GM18951 (cell line): ENCODE measurements around the gene NOTCH4.

Experiments
- POLR2A ChIP-seq: IDR thresholded peaks from 4 replicates; pipeline ENCODE4 v1.6.1; 2011; ENCODE audit warnings: mild to moderate bottlenecking; ENCODE audit not compliant: insufficient read length, insufficient read depth; ENCODE audit errors: extremely low read depth
- in situ Hi-C: fragments of 300-500 bp; cut with MboI; formaldehyde crosslinking; loops from one replicate; pipeline ENCODE4 v1.12.0; 2022; ENCODE audit warnings: low sequenced_read_pairs, mixed read lengths, inconsistent platforms; ENCODE audit not compliant: unreplicated experiment

The NOTCH4 gene

GRCh38 chr6:32163559-32164258, 60.2 kb downstream of the NOTCH4 start:
- in situ Hi-C loops, result no loop called here
- no peak for TF ChIP-seq POLR2A

DNA sequence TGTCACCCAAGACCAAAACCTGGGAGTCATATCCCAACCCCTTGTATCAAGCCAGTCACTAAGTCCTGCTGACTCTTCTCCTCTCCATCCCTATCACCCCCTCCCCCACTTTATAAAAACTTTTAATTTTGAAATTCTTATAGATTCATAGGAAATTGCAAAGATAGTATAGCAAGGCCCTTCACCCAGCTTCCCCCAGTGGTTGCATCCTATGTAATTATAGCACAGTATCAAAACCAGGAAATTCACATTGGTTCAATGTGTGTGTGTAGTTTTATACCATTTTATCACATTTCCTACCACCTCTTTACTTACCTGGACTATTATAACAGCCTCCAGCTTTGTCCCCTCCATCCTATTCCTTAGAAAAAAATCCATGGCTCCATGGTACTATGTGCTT, 65.8 kb downstream of the NOTCH4 start:
- no peak for TF ChIP-seq POLR2A
- in situ Hi-C loops, result no loop called here

GRCh38 chr6:32156891-32157290, 67.0 kb downstream of the NOTCH4 start:
- in situ Hi-C loops, result no loop called here
- no peak for TF ChIP-seq POLR2A

DNA sequence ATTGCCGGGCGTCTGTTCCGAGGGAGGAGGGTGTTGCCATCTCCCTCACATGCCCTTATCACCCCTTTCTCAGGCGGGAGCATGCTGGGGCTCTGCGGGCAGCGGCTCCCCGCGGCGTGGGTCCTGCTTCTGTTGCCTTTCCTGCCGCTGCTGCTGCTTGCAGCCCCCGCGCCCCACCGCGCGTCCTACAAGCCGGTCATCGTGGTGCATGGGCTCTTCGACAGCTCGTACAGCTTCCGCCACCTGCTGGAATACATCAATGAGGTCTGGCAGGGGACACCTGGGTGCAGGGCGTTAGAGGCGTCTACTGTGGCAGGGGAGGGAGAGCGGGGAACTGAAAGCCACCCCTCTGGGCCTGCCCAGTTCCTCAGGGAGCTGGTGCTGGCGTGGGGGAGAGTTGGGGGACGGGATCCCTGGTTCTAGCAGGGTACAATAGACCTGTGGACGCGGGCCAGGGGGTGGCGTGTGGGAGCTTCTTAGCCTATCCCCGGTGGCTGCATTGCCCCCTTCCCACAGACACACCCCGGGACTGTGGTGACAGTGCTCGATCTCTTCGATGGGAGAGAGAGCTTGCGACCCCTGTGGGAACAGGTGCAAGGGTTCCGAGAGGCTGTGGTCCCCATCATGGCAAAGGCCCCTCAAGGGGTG, 69.2 kb downstream of the NOTCH4 start:
- no peak for TF ChIP-seq POLR2A
- in situ Hi-C loops, result no loop called here

DNA sequence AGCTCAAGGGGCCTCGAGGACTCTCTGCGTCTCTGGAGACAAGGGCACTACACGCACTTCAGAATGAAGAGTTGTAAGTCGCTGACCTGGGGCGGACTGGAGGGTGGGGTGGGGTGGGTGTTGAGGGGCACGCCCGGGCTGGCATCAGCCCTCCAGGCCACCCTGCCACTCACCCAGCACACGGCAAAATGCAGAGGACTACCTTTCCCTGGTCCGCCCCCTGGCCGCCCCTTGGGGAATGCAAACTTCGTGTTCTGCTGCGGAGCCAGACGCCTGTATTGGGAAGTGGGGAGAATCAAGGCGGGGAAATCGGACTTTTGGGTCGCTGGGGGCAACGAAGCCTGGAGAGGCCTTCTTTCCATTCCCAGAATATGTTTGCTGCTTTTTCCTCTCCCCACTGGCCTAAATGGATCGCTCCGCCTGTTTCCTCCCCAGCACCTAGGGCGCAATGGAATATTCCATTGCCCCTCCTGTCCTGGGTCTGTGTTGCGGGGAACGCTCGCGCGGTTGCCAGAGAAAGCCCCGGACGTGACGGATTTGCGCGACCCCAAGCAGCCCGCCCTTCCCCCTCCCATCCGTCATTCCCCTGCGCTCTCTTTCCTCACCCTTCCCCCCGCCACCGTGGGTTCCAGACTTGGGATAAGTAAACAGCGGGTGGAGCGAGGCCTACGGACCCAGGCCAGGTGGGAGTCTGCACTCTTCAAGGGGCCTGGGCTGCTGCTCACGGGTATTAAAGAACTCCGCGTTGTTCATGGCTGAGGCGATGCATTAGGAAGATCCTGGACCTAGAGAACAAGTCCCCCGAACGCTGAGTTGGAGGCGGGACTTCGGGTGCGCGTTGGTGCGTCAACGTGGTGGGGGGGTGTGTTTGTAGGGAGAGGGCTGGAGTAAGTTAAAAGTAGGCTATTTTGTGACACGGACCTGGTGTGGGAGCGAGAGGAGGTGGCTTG, 70.0 kb downstream of the NOTCH4 start, which contains the start of gene PPT2:
Gene PPT2 (plus strand): TSS at position 578 of the 950 bp plus-strand sequence. CDS start 454 bp downstream, outside the sequence.
- TF ChIP-seq POLR2A, result no peak
- in situ Hi-C loops, result no loop called here

GRCh38 chr6:32152769-32153563, 70.9 kb downstream of the NOTCH4 start:
- in situ Hi-C loops, result no loop called here
- TF ChIP-seq POLR2A, result no peak

DNA sequence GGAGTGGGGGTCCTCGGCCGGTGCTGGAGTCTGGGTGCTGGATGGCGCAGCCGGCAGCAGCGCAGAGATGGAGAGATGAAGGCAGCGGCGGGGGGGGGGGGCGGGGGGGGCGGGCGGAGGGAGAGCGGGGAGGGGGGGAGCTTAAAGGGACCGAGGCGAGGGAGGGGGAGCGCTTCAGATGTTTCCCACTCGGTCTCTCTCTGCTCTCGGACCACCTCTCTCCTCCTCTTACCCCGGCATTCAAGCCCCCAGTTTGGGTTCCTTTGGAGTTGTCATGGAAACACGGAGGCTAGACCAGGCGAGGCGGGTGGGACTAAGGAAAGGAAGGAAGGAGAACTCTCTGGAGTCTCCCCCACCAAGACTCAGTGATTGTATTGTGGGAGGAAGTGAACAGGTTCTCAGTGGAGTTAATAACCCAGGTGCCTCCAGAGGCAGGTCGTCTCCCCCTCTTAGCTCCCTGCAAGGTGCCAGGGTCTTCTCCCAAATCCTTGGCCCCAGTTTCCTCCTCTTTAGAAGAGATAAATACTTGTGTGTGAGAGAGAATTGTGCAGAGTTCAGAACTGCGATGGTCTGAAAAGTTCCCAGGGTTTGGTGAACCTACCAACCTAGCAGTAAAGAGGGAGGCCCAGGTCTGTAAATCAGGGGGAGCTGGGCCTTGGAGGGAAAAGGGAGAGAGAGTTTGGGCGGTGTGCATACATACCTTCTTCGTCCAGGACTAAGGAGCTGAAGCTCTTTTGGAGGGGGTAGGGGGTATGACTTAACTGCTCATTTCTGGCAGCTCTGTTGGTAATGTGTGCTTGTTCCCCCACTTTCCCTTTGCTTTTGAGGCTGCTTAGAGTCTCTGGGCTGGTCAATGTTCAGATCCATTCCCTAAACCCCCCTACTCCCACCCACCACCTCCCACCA, 71.8 kb downstream of the NOTCH4 start, which contains the start of gene PRRT1:
Gene PRRT1 (minus strand): TSS at position 77 of the 906 bp plus-strand sequence. CDS start 112 bp downstream, outside the sequence.
- in situ Hi-C loops, result no loop called here
- no peak for TF ChIP-seq POLR2A

GRCh38 chr6:32151181-32151862, 72.5 kb downstream of the NOTCH4 start:
- in situ Hi-C loops, result no loop called here
- no peak for TF ChIP-seq POLR2A

DNA sequence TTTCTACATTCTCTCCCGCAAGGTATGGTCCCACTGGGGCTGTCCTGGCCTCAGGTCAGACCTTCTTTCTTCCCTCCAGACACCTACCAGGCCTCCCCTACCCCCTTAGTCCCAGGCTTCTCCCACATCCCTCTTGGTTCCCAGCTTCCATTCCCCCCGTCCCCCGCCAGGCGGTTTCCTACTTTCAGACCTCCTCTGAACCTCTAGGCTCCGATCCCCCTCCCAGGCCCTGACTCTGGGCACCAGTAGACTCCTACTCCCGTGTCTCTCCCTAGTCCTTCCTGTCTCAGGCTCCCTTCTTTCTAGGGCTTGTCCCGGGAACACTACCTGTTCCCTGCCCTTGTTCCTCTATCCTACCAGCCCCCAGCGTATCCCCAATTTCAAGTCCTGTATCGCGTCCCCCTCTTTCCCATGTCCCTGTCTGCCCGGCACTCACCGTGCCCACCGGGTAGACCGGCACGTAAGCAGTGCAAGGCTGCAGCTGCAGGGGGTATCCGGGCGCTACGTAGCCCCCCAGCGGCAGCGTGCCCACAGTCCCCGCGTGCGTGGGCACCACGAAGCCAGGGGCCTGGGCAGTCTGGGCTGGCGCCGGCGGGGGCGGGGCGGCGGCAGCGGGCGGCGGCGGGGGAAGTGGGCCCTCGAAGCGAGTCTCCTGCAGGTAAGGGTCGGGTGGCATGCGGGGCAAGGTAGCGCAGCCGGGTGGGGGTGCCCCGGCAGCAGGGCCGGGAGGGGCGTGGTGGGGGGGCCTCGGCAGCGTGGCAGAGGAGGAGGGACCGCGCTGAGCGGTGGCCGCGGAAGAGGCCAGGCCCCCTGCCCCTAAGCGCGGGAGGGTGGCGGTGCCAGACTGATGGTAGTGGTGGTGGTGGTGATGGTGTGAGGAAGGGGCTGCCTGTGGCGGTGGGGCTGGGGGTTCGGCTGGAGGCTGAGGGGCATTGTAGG, 73.7 kb downstream of the NOTCH4 start:
- TF ChIP-seq POLR2A, result no peak
- in situ Hi-C loops, result no loop called here

- in situ Hi-C loops, result no loop called here
- TF ChIP-seq POLR2A, result no peak
Measured at GRCh38 chr6:32149092-32149755, 74.6 kb downstream of the NOTCH4 start.
